NCI-H146 treated with DMSO at 0.1 percent for 48 hours (cell line): ENCODE results near the gene LHFPL5.

Experiments used
- DNase-seq: peaks from one replicate; lab custom pipeline; 2025; ENCODE audit not compliant: unreplicated experiment; lab: John Stamatoyannopoulos, UW

LHFPL5 gene

DNA sequence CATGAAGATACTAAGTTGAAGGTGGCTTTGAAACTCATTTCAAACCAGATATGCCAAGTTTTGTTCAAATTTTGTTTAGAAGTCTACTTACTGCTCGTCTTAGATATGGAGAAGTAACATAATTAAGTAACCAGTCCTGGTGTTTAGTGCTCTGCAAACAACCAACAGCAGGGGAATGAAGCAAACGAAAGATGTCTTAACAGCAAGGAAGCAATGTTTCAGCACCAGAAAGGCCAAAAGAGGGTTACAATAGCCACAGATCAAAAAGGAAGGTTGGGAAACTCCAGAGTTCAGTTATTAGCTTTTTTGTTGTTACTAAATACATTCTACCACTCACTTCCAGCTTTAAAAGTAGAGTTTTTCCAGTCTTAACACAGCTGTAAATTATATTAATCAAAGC, 45.1 kb downstream of the LHFPL5 start:
- no peak for DNase-seq

GRCh38 chr6:35852994-35853393, 47.8 kb downstream of the LHFPL5 start:
- no peak for DNase-seq

- DNase-seq, result no peak
Observed at GRCh38 chr6:35856250-35856649, 51.1 kb downstream of the LHFPL5 start.

GRCh38 chr6:35857853-35858252, 52.7 kb downstream of the LHFPL5 start:
- no peak for DNase-seq

DNA sequence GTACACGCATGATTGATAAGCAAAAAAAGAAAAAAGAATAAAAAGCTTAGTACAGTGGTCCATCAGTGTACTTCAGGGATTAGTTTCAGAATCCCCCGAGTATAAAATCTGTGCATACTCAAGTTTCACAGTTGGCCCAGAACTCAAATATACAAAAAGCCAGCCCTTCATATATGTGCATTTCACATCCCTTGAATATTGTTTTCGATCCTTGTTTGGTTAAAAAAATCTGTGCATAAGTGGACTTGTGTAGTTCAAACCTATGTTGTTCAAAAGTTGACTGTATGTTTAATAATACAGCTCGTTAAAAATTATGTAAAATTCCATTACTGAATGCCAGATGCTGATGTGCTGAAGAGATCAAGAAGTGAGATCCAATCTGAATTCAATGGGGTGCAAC, 54.2 kb downstream of the LHFPL5 start:
- no peak for DNase-seq
